HG03469 (cell line): ENCODE results near the gene PRIM2.
"Not testable (repeated sequence)": the region's sequence is repeated elsewhere in the genome, so short reads cannot be mapped to it uniquely, and the experiment has no call there.

Experiments used
- ATAC-seq: cut with Tn5 transposase; IDR thresholded peaks from one replicate; pipeline ENCODE4 v1.9.1; 2021; ENCODE audit warnings: mild to moderate bottlenecking, moderate library complexity, moderate number of reproducible peaks; ENCODE audit not compliant: unreplicated experiment

PRIM2 gene

GRCh38 chr6:57307850-57308249 is 9.6 kb upstream of the PRIM2 start:
- ATAC-seq, result no peak

GRCh38 chr6:57308755-57309154 is 8.7 kb upstream of the PRIM2 start:
- not testable (repeated sequence) for ATAC-seq

- ATAC-seq, result not testable (repeated sequence)
Measured at GRCh38 chr6:57310095-57310816, 7.2 kb upstream of the PRIM2 start.

- no peak for ATAC-seq
Measured at GRCh38 chr6:57310817-57311157, 6.6 kb upstream of the PRIM2 start.

GRCh38 chr6:57311300-57312003 is 6.0 kb upstream of the PRIM2 start:
- ATAC-seq, result not testable (repeated sequence)

GRCh38 chr6:57312004-57312345 is 5.5 kb upstream of the PRIM2 start:
- ATAC-seq, result no peak

GRCh38 chr6:57313009-57313408 is 4.4 kb upstream of the PRIM2 start:
- no peak for ATAC-seq

GRCh38 chr6:57313711-57314471 is 3.5 kb upstream of the PRIM2 start:
- no peak for ATAC-seq

GRCh38 chr6:57315111-57315510 is 2.3 kb upstream of the PRIM2 start:
- no peak for ATAC-seq

- no peak for ATAC-seq
Measured at GRCh38 chr6:57315851-57316250, 1.6 kb upstream of the PRIM2 start.

GRCh38 chr6:57316581-57317059 is 810 bp upstream of the PRIM2 start:
- ATAC-seq, result peak; percentile 91

- ATAC-seq, result no peak
Measured at GRCh38 chr6:57324538-57324937, 7.1 kb downstream of the PRIM2 start.

- ATAC-seq, result no peak
Measured at GRCh38 chr6:57327311-57327710, 9.9 kb downstream of the PRIM2 start.

- no peak for ATAC-seq
Measured at GRCh38 chr6:57328074-57328473, 10.6 kb downstream of the PRIM2 start.

GRCh38 chr6:57329933-57330332 is 12.5 kb downstream of the PRIM2 start:
- ATAC-seq, result no peak

- no peak for ATAC-seq
Measured at GRCh38 chr6:57342148-57342669, 24.8 kb downstream of the PRIM2 start.

GRCh38 chr6:57343342-57343741 is 25.9 kb downstream of the PRIM2 start:
- ATAC-seq, result not testable (repeated sequence)

GRCh38 chr6:57346715-57347114 is 29.3 kb downstream of the PRIM2 start:
- not testable (repeated sequence) for ATAC-seq

GRCh38 chr6:57347597-57347996 is 30.2 kb downstream of the PRIM2 start:
- ATAC-seq, result not testable (repeated sequence)

GRCh38 chr6:57350443-57350842 is 33.0 kb downstream of the PRIM2 start:
- ATAC-seq, result not testable (repeated sequence)

GRCh38 chr6:57352596-57352995 is 35.2 kb downstream of the PRIM2 start:
- ATAC-seq, result not testable (repeated sequence)
